Prostate gland (tissue), 2 donors: ENCODE measurements around the gene IFNGR1. TPM values are rescaled to one million over a fixed set of nuclear protein-coding genes. Genes with fewer than 3 reads are reported as not detected.
A peak's percentile ranks its signal among the peaks of the same experiment; 100 is the strongest.

Experiments
- DNase-seq: peaks from one replicate; pipeline ENCODE4 v3.0.0-alpha.2; 2019; ENCODE audit warnings: low spot score
- H3K27ac ChIP-seq, 2 donors: fragments of 200-600 bp; sonication (generic); 2 replicates each; pipeline ENCODE4 v1.5.1; 2017 to 2019
- H3K27me3 ChIP-seq: fragments of 200-600 bp; sonication (generic); replicated peaks from 2 replicates; pipeline ENCODE4 v1.5.1; 2019; ENCODE audit not compliant: insufficient read depth
- H3K36me3 ChIP-seq, 2 donors: fragments of 200-600 bp; sonication (generic); 1 replicate in 1 of 2; 2 replicates in 1 of 2; pipeline versions ENCODE4 v1.5.1 to v1.8.1; 2017 to 2019
- H3K4me1 ChIP-seq: fragments of 200-600 bp; sonication (generic); replicated peaks from 2 replicates; pipeline ENCODE4 v1.5.1; 2019
- H3K4me3 ChIP-seq, 2 donors: fragments of 200-600 bp; sonication (generic); 2 replicates each; pipeline ENCODE4 v1.5.1; 2017 to 2019
- H3K9me3 ChIP-seq: fragments of 200-600 bp; sonication (generic); 2 replicates; pipeline ENCODE4 v1.5.1; 2017
- POLR2A ChIP-seq: fragments of 450-650 bp; IDR thresholded peaks from one replicate; pipeline ENCODE4 v1.6.1; 2016; ENCODE audit warnings: antibody characterized with exemption, mild to moderate bottlenecking
- POLR2AphosphoS5 ChIP-seq: sonication (generic); formaldehyde crosslinking; IDR thresholded peaks from one replicate; pipeline ENCODE4 v1.6.1; 2017; ENCODE audit warnings: antibody characterized with exemption
- WGBS: methylation state at CpG from one replicate; pipeline ENCODE4 v1.1.5; 2018; 5-methylcytosine and 5-hydroxymethylcytosine counted together
- intact Hi-C: fragments of 100-400 bp; cut with DNase I; formaldehyde crosslinking; loops from one replicate; pipeline ENCODE4 v1.14.2; 2022
- total RNA-seq, 2 donors: library from RNA; depleted of rRNA; stranded (reverse); fragments of >200 nt; gene quantifications; one replicate each; pipeline ENCODE4 v1.1.0, GENCODE V29; 2016
- TF ChIP-seq, protein P1 (sequence below), 4 experiments: fragments of 200-600 bp in 2 of 4; fragments of 450-650 bp in 2 of 4; sonication (generic) in 2 of 4; IDR thresholded peaks; 1 replicate in 3 of 4; 2 replicates in 1 of 4; pipeline ENCODE4 v1.5.1; 2016 to 2019; ENCODE audit warnings: antibody characterized with exemption in 4 of 4, mild to moderate bottlenecking in 2 of 4, moderate library complexity in 2 of 4

IFNGR1 gene
- total RNA-seq, 2 donors from 2014 or later = 65.3 to 93.7 TPM

- no peak for TF ChIP-seq POLR2AphosphoS5
- TF ChIP-seq, protein P1, sequence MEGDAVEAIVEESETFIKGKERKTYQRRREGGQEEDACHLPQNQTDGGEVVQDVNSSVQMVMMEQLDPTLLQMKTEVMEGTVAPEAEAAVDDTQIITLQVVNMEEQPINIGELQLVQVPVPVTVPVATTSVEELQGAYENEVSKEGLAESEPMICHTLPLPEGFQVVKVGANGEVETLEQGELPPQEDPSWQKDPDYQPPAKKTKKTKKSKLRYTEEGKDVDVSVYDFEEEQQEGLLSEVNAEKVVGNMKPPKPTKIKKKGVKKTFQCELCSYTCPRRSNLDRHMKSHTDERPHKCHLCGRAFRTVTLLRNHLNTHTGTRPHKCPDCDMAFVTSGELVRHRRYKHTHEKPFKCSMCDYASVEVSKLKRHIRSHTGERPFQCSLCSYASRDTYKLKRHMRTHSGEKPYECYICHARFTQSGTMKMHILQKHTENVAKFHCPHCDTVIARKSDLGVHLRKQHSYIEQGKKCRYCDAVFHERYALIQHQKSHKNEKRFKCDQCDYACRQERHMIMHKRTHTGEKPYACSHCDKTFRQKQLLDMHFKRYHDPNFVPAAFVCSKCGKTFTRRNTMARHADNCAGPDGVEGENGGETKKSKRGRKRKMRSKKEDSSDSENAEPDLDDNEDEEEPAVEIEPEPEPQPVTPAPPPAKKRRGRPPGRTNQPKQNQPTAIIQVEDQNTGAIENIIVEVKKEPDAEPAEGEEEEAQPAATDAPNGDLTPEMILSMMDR (IDR thresholded peaks at IDR 0.05) = no peak
- TF ChIP-seq POLR2A = no peak
- Histone ChIP-seq H3K27me3 (no peaks in the 10 kb centered on the region), H3K4me3 (no peak overlapping the region), H3K36me3 (no peaks in the 10 kb centered on the region), H3K27ac (no peak overlapping the region), H3K9me3 (no peaks in the 10 kb centered on the region), H3K4me1 (no peaks in the 10 kb centered on the region)
- intact Hi-C loops = no loop called here
- no peak for DNase-seq
These were observed 28.5 kb upstream of the IFNGR1 start for GRCh38 chr6:137247724-137248123.

DNA sequence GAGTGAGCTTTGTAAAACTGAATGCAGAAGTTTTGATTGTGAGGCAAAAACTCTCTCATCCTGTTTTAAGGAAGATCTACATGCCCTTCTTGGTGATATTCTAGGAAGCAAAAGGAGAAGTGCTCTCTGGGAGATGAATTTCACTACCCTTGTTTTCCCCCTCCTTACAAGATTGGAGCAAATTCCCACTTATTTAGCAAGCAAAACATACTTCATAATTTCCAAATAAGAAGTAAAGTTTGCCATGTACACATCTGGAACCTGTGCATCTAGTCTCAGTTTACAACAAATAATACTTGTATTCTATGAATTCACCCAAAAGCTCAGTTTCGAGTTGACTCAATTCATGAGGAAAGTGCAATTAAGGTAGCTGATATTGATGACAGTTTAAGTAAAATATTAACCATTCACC is 27.6 kb upstream of the IFNGR1 start:
- Histone ChIP-seq H3K27ac (no peak overlapping the region), H3K4me3 (no peak overlapping the region), H3K36me3 (no peaks in the 10 kb centered on the region), H3K4me1 (no peaks in the 10 kb centered on the region), H3K27me3 (no peaks in the 10 kb centered on the region), H3K9me3 (no peaks in the 10 kb centered on the region)
- WGBS = 89% methylated on average over 1 of the region's 1 CpG
- intact Hi-C loops = no loop called here
- no peak for DNase-seq
- TF ChIP-seq POLR2A = no peak
- TF ChIP-seq, protein P1 (IDR thresholded peaks at IDR 0.05) = no peak
- no peak for TF ChIP-seq POLR2AphosphoS5

DNA sequence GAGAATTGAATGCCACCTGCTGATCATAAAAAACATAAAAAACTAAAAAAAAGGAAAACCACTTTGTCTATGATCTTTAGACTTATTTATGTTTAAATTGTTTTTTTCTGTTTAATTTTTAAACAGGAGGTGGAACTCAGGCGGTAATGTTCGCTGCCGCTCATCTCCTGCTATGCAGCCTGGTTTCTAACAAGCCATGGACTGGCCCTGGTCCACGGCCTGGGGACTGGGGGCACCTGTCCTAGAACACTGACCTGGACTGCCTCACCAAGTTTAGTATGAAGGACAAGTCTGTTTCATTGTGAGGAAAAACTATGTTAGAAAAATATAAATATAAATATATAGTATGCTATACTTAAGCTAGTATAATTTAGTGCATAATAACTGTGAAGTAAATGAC is 27.0 kb upstream of the IFNGR1 start:
- H3K27me3 ChIP-seq = no peaks in the 10 kb centered on the region
- H3K9me3 ChIP-seq = no peaks in the 10 kb centered on the region
- 97% methylated on average over 4 of the region's 4 CpGs for WGBS
- no peaks in the 10 kb centered on the region for H3K36me3 ChIP-seq
- no peak overlapping the region for H3K27ac ChIP-seq
- no peaks in the 10 kb centered on the region for H3K4me1 ChIP-seq
- H3K4me3 ChIP-seq = no peak overlapping the region
- DNase-seq = no peak
- intact Hi-C loops = no loop called here
- TF ChIP-seq POLR2AphosphoS5 (no peak), POLR2A (no peak)
- TF ChIP-seq, protein P1 (IDR thresholded peaks at IDR 0.05) = no peak

DNA sequence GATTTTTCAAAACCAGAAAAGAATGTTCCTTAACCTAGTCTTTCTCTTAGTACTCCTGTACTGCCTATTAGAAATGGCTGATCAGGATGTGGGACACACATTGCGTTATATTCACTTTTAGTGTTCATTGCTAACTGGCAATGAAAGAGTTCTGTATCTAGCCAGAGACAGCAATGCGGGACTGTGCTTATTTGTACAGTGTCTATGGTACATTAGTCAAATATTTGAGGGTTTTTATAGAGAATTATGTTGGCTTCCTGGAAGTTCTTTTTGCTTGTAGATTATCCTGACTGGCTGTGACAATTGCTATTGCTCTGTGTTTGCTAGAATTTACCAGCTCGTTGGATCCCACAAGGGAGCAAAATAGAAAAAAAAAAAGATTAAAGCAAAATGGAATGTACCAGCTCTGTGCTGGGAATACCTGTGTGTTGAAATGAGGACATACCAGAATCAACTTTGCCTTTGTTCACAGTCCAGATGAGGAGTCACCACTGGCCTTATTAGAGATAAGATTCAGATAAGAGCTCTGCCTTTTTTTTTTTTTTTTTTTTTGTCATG is 22.4 kb upstream of the IFNGR1 start:
- TF ChIP-seq POLR2AphosphoS5 = peak; percentile 42
- TF ChIP-seq, protein P1 (IDR thresholded peaks at IDR 0.05) = no peak
- H3K4me1 ChIP-seq = peaks cover under 1% of the 10 kb centered on the region
- WGBS = 19% methylated on average over 3 of the region's 3 CpGs
- H3K27ac ChIP-seq = peak overlapping the region; percentile 55 to 66
- H3K27me3 ChIP-seq = no peaks in the 10 kb centered on the region
- intact Hi-C loops = no loop called here
- no peak overlapping the region for H3K4me3 ChIP-seq
- no peaks in the 10 kb centered on the region for H3K36me3 ChIP-seq
- no peaks in the 10 kb centered on the region for H3K9me3 ChIP-seq
- DNase-seq = peak; percentile 24

DNA sequence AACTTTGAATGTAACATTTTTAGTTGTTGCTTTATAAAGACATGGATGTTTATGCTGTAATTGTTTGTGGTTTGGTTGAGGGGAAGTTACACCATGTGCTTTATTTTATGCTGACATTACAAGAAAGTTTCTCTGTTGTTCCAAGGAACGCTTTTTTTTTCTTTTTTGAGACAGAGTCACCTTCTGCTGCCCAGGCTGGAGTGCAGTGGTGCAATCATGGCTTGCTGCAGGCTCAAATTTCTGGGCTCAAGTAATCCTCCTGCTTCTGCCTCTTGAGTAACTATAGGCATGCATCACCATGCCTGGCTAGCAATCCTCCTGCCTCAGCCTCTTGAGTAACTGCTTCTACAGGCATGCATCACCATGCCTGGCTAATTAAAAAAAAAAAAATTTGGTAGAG is 21.0 kb upstream of the IFNGR1 start:
- intact Hi-C loops = no loop called here
- 32% methylated on average over 1 of the region's 1 CpG for WGBS
- no peaks in the 10 kb centered on the region for H3K27me3 ChIP-seq
- H3K27ac ChIP-seq = no peak overlapping the region
- DNase-seq = no peak
- H3K9me3 ChIP-seq = no peaks in the 10 kb centered on the region
- peaks cover 3% of the 10 kb centered on the region for H3K4me1 ChIP-seq
- no peaks in the 10 kb centered on the region for H3K36me3 ChIP-seq
- no peak overlapping the region for H3K4me3 ChIP-seq
- no peak for TF ChIP-seq POLR2A
- peak; percentile 27 for TF ChIP-seq POLR2AphosphoS5
